SK-N-DZ (cell line): ENCODE results near the gene KRT14.
A peak's percentile ranks its signal among the peaks of the same experiment; 100 is the strongest.
"Not testable (repeated sequence)": the region's sequence is repeated elsewhere in the genome, so short reads cannot be mapped to it uniquely, and the experiment has no call there.

Experiments used
- DNase-seq: peaks from one replicate; pipeline ENCODE4 v3.0.0-alpha.2; 2015; ENCODE audit warnings: low spot score

The KRT14 gene

GRCh38 chr17:41610061-41610517, 23.4 kb upstream of the KRT14 start:
- peak; percentile 85 for DNase-seq

GRCh38 chr17:41606930-41607329, 20.2 kb upstream of the KRT14 start:
- not testable (repeated sequence) for DNase-seq

- DNase-seq, result no peak
Observed at GRCh38 chr17:41602524-41602923, 15.8 kb upstream of the KRT14 start.

GRCh38 chr17:41600318-41600717, 13.6 kb upstream of the KRT14 start:
- DNase-seq, result no peak

- DNase-seq, result no peak
Observed at GRCh38 chr17:41599680-41600079, 13.0 kb upstream of the KRT14 start.

- DNase-seq, result no peak
Observed at GRCh38 chr17:41595585-41595984, 8.9 kb upstream of the KRT14 start.

GRCh38 chr17:41594363-41594915, 7.7 kb upstream of the KRT14 start:
- no peak for DNase-seq

- DNase-seq, result no peak
Observed at GRCh38 chr17:41593306-41593981, 6.7 kb upstream of the KRT14 start.

- DNase-seq, result no peak
Observed at GRCh38 chr17:41592601-41593305, 6.1 kb upstream of the KRT14 start.

- DNase-seq, result no peak
Observed at GRCh38 chr17:41589301-41589700, 2.6 kb upstream of the KRT14 start.

GRCh38 chr17:41588126-41588810, 1.6 kb upstream of the KRT14 start:
- DNase-seq, result no peak

- DNase-seq, result no peak
Observed at GRCh38 chr17:41585301-41586056, 1.2 kb downstream of the KRT14 start.

- not testable (repeated sequence) for DNase-seq
Observed at GRCh38 chr17:41584331-41584927, 2.3 kb downstream of the KRT14 start.

GRCh38 chr17:41583137-41584127, 3.3 kb downstream of the KRT14 start:
- DNase-seq, result no peak

- DNase-seq, result not testable (repeated sequence)
Observed at GRCh38 chr17:41582061-41582968, 4.4 kb downstream of the KRT14 start.

- no peak for DNase-seq
Observed at GRCh38 chr17:41581366-41582060, 5.2 kb downstream of the KRT14 start.

GRCh38 chr17:41580687-41581365, 5.9 kb downstream of the KRT14 start:
- no peak for DNase-seq

GRCh38 chr17:41580244-41580575, 6.5 kb downstream of the KRT14 start:
- no peak for DNase-seq
